T-cell (primary cell): ENCODE measurements around the gene BBS7. TPM values are rescaled to one million over a fixed set of nuclear protein-coding genes. Genes with fewer than 3 reads are reported as not detected.

ENCODE experiments used
- ATAC-seq, 4 experiments: fragments of 200-7000 bp in 3 of 4; fragments of 150-1000 bp in 1 of 4; cut with Tn5 transposase; replicated peaks in 1 of 4; 1 replicate in 3 of 4; 2 replicates in 1 of 4; pipeline ENCODE4 v1.10.0; 2021; ENCODE audit warnings: moderate library complexity in 3 of 4, mild to moderate bottlenecking in 2 of 4, moderate number of reproducible peaks in 1 of 4
- CTCF ChIA-PET, 2 donors: fragments of 300-600 bp; sonication (Branson Sonifier 250); formaldehyde crosslinking; loops; one replicate each; lab custom pipeline; 2022; ENCODE audit warnings: antibody characterized with exemption in 2 of 2; lab: Charles Lee
- POLR2A ChIA-PET, 2 donors: fragments of 300-600 bp; sonication (Branson Sonifier 250); formaldehyde crosslinking; loops; one replicate each; lab custom pipeline; 2022; ENCODE audit warnings: antibody characterized with exemption in 2 of 2; lab: Charles Lee
- DNase-seq, 35 experiments: peaks; one replicate each; pipeline versions ENCODE4 v3.0.0 to v3.0.0-alpha.2; 2013 to 2023
- H3K27ac ChIP-seq: one replicate; pipeline ENCODE4 v1.5.1; 2013; ENCODE audit warnings: low read length
- H3K27me3 ChIP-seq, 2 experiments: replicated peaks in 1 of 2; 1 replicate in 1 of 2; 2 replicates in 1 of 2; pipeline versions ENCODE4 v1.6.1 to v1.7.0; 2013; ENCODE audit warnings: low read length in 1 of 2, mixed read lengths in 1 of 2; ENCODE audit not compliant: control insufficient read depth in 2 of 2, insufficient read depth in 2 of 2; ENCODE audit errors: extremely low read depth in 1 of 2
- H3K36me3 ChIP-seq, 2 donors: 1 replicate in 1 of 2; 2 replicates in 1 of 2; pipeline versions ENCODE4 v1.6.1 to v1.7.0; 2013; ENCODE audit warnings: low read length in 1 of 2; ENCODE audit not compliant: control insufficient read depth in 2 of 2, insufficient read depth in 1 of 2; ENCODE audit errors: extremely low read depth in 1 of 2
- H3K4me1 ChIP-seq, 2 experiments: 1 replicate in 1 of 2; 2 replicates in 1 of 2; pipeline versions ENCODE4 v1.6.1 to v1.7.0; 2013; ENCODE audit warnings: low read length in 2 of 2, mixed read lengths in 1 of 2; ENCODE audit not compliant: insufficient read depth in 2 of 2, control insufficient read depth in 1 of 2; ENCODE audit errors: extremely low read depth in 1 of 2
- H3K4me3 ChIP-seq, 2 donors: 1 replicate in 1 of 2; 2 replicates in 1 of 2; pipeline versions ENCODE4 v1.5.1 to v1.7.0; 2013; ENCODE audit warnings: mild to moderate bottlenecking in 2 of 2, low read length in 1 of 2, moderate library complexity in 1 of 2; ENCODE audit not compliant: control insufficient read depth in 1 of 2; ENCODE audit errors: extremely low read depth in 1 of 2
- H3K9me3 ChIP-seq: 2 replicates; pipeline ENCODE4 v1.7.0; 2013
- H3K27ac Mint-ChIP-seq, 2 donors: one replicate each; pipeline ENCODE4 v1.8.0; 2020 to 2021; ENCODE audit warnings: mild to moderate bottlenecking in 2 of 2, mixed read lengths in 2 of 2
- H3K27me3 Mint-ChIP-seq, 2 donors: one replicate each; pipeline ENCODE4 v1.8.0; 2021 to 2022; ENCODE audit warnings: mixed read lengths in 2 of 2
- H3K36me3 Mint-ChIP-seq: one replicate; pipeline ENCODE4 v1.8.0; 2021; ENCODE audit warnings: mixed read lengths
- H3K4me1 Mint-ChIP-seq, 3 donors: one replicate each; pipeline ENCODE4 v1.8.0; 2020 to 2022; ENCODE audit warnings: mixed read lengths in 3 of 3, mild to moderate bottlenecking in 1 of 3
- H3K4me3 Mint-ChIP-seq, 3 donors: one replicate each; pipeline ENCODE4 v1.8.0; 2020 to 2022; ENCODE audit warnings: mild to moderate bottlenecking in 3 of 3, mixed read lengths in 3 of 3, moderate library complexity in 3 of 3
- H3K9me3 Mint-ChIP-seq, 3 donors: one replicate each; pipeline ENCODE4 v1.8.0; 2020 to 2022; ENCODE audit warnings: mixed read lengths in 3 of 3
- WGBS: methylation state at CpG from one replicate; pipeline ENCODE4 v1.1.5; 2013; ENCODE audit warnings: missing lambda C conversion rate; ENCODE audit not compliant: insufficient coverage; 5-methylcytosine and 5-hydroxymethylcytosine counted together
- total RNA-seq, 35 experiments: library from RNA in 6 of 35; stranded (reverse) in 6 of 35; fragments of 120-200 nt in 1 of 35; gene quantifications; one replicate each; pipeline versions ENCODE4 v1.2.1 to v1.2.4 and lab custom pipeline; 2013 to 2026

BBS7 gene
- total RNA-seq, 5 donors from 2014 or later (not counting 1 experiment from before 2014, with no cell fraction given): 6.2 to 10.8 (median 8.7) TPM

- ChIA-PET POLR2A (no interaction called here), CTCF (no interaction called here)
- Histone ChIP-seq H3K9me3 (no peaks in the 10 kb centered on the region), H3K36me3 (no peaks in the 10 kb centered on the region), H3K27me3 (peaks cover 0 to 6% of the 10 kb centered on the region in 2 experiments), H3K4me3 (no peak overlapping the region), H3K4me1 (no peaks in the 10 kb centered on the region), H3K27ac (no peak overlapping the region)
- ATAC-seq (no peak), DNase-seq (no peak)
- no peak overlapping the region for H3K4me3 Mint-ChIP-seq
- H3K9me3 Mint-ChIP-seq: peaks cover 0 to 6% (median 2%) of the 10 kb centered on the region in 3 donors
- H3K27me3 Mint-ChIP-seq: peaks cover 19 to 42% of the 10 kb centered on the region in 2 donors
- no CpG with 5 or more reads among the region's 1 CpG for WGBS
- H3K27ac Mint-ChIP-seq: no peak overlapping the region
- H3K36me3 Mint-ChIP-seq: no peaks in the 10 kb centered on the region
- peaks cover 0 to 1% (median 0%) of the 10 kb centered on the region in 3 donors for H3K4me1 Mint-ChIP-seq
Measured at GRCh38 chr4:121789455-121789854, 80.8 kb downstream of the BBS7 start.

- Histone ChIP-seq H3K36me3 (no peaks in the 10 kb centered on the region), H3K27ac (no peak overlapping the region), H3K4me1 (no peaks in the 10 kb centered on the region), H3K4me3 (no peak overlapping the region), H3K27me3 (peaks cover 0 to 6% of the 10 kb centered on the region in 2 experiments), H3K9me3 (no peaks in the 10 kb centered on the region)
- Mint-ChIP-seq H3K4me3 (no peak overlapping the region), H3K4me1 (no peaks in the 10 kb centered on the region), H3K36me3 (no peaks in the 10 kb centered on the region), H3K27me3 (peaks cover 15 to 45% of the 10 kb centered on the region in 2 donors), H3K27ac (no peak overlapping the region), H3K9me3 (peaks cover 0 to 8% (median 4%) of the 10 kb centered on the region in 3 donors)
- no peak for DNase-seq
- ChIA-PET CTCF (no interaction called here), POLR2A (no interaction called here)
- WGBS: 60% methylated on average over 1 of the region's 2 CpGs
- ATAC-seq: no peak
Measured at GRCh38 chr4:121788896-121789295, 81.4 kb downstream of the BBS7 start.

GRCh38 chr4:121786221-121786620 is 84.1 kb downstream of the BBS7 start:
- H3K9me3 ChIP-seq: no peaks in the 10 kb centered on the region
- WGBS: no CpG with 5 or more reads among the region's 2 CpGs
- no peak overlapping the region for H3K27ac ChIP-seq
- Mint-ChIP-seq H3K36me3 (no peaks in the 10 kb centered on the region), H3K27me3 (peaks cover 27 to 54% of the 10 kb centered on the region in 2 donors), H3K9me3 (peaks cover 0 to 8% (median 4%) of the 10 kb centered on the region in 3 donors), H3K4me1 (no peaks in the 10 kb centered on the region), H3K4me3 (no peak overlapping the region), H3K27ac (no peak overlapping the region)
- no peak for ATAC-seq
- peaks cover 0 to 12% of the 10 kb centered on the region in 2 experiments for H3K27me3 ChIP-seq
- H3K4me3 ChIP-seq: no peak overlapping the region
- DNase-seq: no peak
- CTCF ChIA-PET: no interaction called here
- no peaks in the 10 kb centered on the region for H3K4me1 ChIP-seq
- POLR2A ChIA-PET: no interaction called here
- no peaks in the 10 kb centered on the region for H3K36me3 ChIP-seq

GRCh38 chr4:121785479-121785878 is 84.8 kb downstream of the BBS7 start:
- Mint-ChIP-seq H3K27ac (no peak overlapping the region), H3K27me3 (peaks cover 29 to 58% of the 10 kb centered on the region in 2 donors)

GRCh38 chr4:121784975-121785374 is 85.3 kb downstream of the BBS7 start:
- no peaks in the 10 kb centered on the region for H3K4me1 ChIP-seq
- H3K4me3 Mint-ChIP-seq: no peak overlapping the region
- no peak for DNase-seq
- ATAC-seq: no peak
- peaks cover 30 to 57% of the 10 kb centered on the region in 2 donors for H3K27me3 Mint-ChIP-seq
- ChIA-PET CTCF (no interaction called here), POLR2A (no interaction called here)
- H3K36me3 Mint-ChIP-seq: no peaks in the 10 kb centered on the region
- H3K27ac ChIP-seq: no peak overlapping the region
- no peaks in the 10 kb centered on the region for H3K36me3 ChIP-seq
- no peak overlapping the region for H3K4me3 ChIP-seq
- H3K9me3 Mint-ChIP-seq: peaks cover 0 to 8% (median 4%) of the 10 kb centered on the region in 3 donors
- no peaks in the 10 kb centered on the region for H3K9me3 ChIP-seq
- H3K4me1 Mint-ChIP-seq: no peaks in the 10 kb centered on the region
- WGBS: 59% methylated on average over 2 of the region's 2 CpGs
- no peak overlapping the region for H3K27ac Mint-ChIP-seq
- H3K27me3 ChIP-seq: peaks cover 0 to 12% of the 10 kb centered on the region in 2 experiments

More at GRCh38 chr4:121785479-121785878, 84.8 kb downstream of the BBS7 start:
- Histone ChIP-seq H3K4me3 (no peak overlapping the region), H3K27ac (no peak overlapping the region), H3K4me1 (no peaks in the 10 kb centered on the region), H3K36me3 (no peaks in the 10 kb centered on the region), H3K27me3 (peaks cover 0 to 12% of the 10 kb centered on the region in 2 experiments), H3K9me3 (no peaks in the 10 kb centered on the region)
- WGBS: 85% methylated on average over 4 of the region's 4 CpGs
- DNase-seq (no peak), ATAC-seq (no peak)
- POLR2A ChIA-PET: no interaction called here
- H3K36me3 Mint-ChIP-seq: no peaks in the 10 kb centered on the region
- no peak overlapping the region for H3K4me3 Mint-ChIP-seq
- H3K4me1 Mint-ChIP-seq: no peaks in the 10 kb centered on the region
- CTCF ChIA-PET: no interaction called here
- peaks cover 0 to 8% (median 4%) of the 10 kb centered on the region in 3 donors for H3K9me3 Mint-ChIP-seq

GRCh38 chr4:121784401-121784800 is 85.9 kb downstream of the BBS7 start:
- Mint-ChIP-seq H3K4me3 (no peak overlapping the region), H3K9me3 (peaks cover 0 to 8% (median 4%) of the 10 kb centered on the region in 3 donors), H3K27ac (no peak overlapping the region), H3K4me1 (no peaks in the 10 kb centered on the region), H3K27me3 (peaks cover 31 to 57% of the 10 kb centered on the region in 2 donors), H3K36me3 (no peaks in the 10 kb centered on the region)
- POLR2A ChIA-PET: no interaction called here
- H3K36me3 ChIP-seq: no peaks in the 10 kb centered on the region
- H3K27ac ChIP-seq: no peak overlapping the region
- ATAC-seq: no peak
- no peaks in the 10 kb centered on the region for H3K9me3 ChIP-seq
- H3K27me3 ChIP-seq: peaks cover 0 to 16% of the 10 kb centered on the region in 2 experiments
- H3K4me3 ChIP-seq: no peak overlapping the region
- CTCF ChIA-PET: no interaction called here
- H3K4me1 ChIP-seq: no peaks in the 10 kb centered on the region
- DNase-seq: no peak
- WGBS: no CpG with 5 or more reads among the region's 1 CpG
